SKM-1 (cell line): ENCODE measurements around the gene PLEKHH3.
A peak's percentile ranks its signal among the peaks of the same experiment; 100 is the strongest.

Experiments
- DNase-seq: peaks from one replicate; lab custom pipeline; 2025; ENCODE audit not compliant: unreplicated experiment; lab: John Stamatoyannopoulos, UW

PLEKHH3 gene

DNA sequence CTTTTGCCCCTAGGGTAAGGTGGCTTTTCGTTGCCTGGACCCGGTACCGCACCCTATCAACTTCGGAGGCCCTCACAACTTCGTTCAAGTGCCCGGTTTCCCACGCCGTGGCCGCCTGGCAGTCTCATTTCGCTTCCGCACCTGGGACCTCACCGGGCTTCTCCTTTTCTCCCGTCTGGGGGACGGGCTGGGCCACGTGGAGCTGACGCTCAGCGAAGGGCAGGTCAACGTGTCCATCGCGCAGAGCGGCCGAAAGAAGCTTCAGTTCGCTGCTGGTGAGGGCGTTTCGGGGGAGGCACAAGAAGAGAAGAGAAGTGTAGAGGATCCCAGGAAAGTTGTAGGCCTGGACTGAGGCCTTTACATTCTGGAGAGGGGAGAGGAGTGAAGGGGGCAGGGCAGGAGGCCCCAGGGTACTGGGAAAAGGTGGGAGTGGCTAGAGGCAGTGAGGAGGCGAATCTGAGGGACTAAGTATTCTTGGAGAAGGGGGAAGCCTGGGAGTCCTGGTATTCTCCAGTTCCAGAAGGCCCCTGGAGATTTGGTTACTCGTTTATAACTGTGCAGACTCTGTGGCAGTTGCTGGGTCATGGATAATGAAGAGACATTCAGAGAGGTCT lies 11.0 kb upstream of the PLEKHH3 start:
- no peak for DNase-seq

- DNase-seq = no peak
These were observed 9.8 kb upstream of the PLEKHH3 start for GRCh38 chr17:42686520-42687128.

DNA sequence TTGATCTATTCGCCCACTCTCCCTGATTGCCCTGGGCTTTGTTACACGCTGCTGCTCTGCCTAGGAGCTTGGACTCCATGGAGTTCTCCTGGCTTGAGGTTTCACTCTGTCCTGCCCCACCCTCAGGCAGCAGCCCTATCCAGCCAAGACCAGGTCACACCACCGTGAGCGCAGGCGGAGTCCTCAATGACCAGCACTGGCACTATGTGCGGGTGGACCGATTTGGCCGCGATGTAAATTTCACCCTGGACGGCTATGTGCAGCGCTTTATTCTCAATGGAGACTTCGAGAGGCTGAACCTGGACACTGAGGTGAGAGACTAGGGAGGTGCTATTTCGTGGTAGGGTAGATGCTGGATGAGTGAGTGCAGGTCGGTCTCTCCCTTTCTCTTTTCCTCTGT lies 9.0 kb upstream of the PLEKHH3 start:
- DNase-seq = no peak

- DNase-seq = no peak
These were observed 8.2 kb upstream of the PLEKHH3 start for GRCh38 chr17:42684929-42685556.

DNA sequence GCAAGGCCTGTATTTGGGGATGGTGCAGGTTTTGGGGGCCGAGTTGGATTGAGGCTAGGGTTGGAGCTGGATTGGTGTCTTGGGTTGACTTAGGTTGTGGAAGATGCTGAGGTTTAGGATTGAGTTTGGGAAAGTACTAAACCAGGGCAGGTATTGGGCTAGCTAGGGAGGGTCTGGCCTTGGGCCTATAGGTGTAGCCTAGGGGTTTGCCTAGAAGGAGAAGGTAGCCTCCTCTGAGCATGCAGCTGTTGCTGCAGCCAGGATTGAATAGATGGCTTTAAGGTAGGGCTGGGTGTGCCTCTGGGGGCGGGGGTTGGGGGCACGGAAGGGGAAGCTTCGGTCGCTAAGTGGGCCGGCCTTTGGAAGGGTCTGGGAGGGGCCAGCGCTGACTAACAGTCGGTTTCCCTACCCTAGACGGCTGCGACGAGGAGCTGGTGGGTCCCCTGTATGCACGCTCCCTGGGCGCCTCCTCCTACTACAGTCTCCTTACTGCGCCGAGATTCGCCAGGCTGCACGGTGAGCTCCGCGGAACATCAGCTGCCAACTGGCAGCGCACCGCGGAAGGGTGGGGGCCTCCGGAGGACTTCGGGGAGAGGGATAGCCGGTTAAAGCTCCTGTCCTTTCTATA lies 6.7 kb upstream of the PLEKHH3 start:
- no peak for DNase-seq

GRCh38 chr17:42682722-42683403 lies 6.1 kb upstream of the PLEKHH3 start:
- no peak for DNase-seq

DNA sequence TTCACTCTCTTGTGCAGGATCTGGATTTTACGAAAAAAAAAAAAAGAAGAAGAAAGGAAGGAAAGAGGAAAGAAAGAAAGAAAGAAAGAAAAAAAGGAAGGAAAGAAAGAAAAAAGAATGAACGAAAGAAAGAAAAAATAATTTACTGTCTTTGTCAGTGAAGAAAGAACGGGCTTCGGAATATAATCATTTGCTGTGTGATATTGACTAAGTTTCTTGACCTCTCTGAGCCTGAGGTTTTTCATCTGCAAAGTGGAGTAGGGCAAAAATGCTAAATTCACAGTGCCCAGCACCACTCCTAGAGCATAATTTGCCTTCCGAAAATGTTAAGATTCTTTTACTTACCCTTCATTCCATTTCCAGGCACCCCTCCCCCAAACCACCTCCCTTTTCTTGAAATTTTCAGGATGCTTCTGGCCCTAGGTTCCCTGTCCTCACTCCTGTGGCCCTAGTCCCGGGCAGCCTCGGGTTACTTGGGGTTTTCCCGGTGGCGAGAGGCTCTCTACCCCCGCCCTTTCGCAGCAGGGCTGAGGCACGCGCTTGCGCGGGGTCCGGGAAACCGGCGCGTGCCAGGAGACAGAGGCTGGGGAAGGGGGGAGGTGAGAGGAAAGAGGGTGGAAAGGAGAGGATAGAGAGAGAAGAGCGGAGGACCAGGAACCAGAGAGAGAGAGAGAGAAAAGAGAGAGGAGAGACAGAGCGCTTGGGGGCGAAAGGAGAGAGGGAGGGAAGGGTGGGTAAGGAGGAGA lies 5.4 kb upstream of the PLEKHH3 start, which contains the start of gene CNTNAP1:
TSS of gene CNTNAP1 (plus strand) at position 556 of the 746 bp plus-strand sequence. CDS start 299 bp downstream, outside the sequence.
- DNase-seq = no peak

GRCh38 chr17:42680331-42680808 lies 3.6 kb upstream of the PLEKHH3 start:
- no peak for DNase-seq

DNA sequence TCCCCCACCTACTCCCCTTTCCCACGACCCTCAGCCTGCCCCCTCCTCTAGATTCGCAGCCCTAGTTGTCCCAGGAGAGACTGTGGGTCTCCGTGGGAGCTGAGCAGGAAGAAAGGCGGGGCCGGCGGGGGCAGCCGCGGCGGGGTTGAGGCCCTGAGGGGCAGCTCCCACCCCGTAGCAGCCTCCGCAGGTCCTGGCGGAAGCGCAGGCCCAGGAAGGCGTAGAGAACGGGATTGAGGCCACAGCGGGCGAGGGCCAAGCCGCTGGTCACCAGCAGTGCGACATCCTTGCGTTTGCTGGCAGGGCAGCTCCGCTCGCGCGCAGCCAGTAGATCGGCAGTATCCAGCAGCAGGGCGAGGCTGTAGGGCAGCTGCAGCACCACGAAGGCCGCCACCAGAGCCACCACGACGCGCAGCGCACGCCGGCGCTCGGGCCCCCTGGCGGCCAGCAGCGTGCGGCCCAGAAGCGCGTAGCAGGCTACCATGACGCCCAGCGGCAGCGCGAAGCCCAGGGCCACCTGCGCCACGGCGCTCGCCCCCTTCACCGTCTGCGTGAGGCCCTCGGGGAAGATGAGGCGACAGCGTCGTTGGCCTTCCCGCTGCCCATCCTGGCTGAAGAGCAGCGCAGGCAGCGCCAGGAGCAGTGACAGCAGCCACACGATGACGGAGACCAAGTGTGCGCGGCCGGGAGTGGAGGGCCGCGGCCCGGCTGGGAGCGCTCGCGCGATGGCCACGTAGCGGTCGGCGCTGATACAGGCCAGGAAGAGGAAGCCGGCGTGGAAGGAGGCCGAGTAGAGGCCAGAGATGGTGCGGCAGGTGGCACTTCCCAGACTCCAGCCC lies 2.9 kb upstream of the PLEKHH3 start:
- no peak for DNase-seq

DNA sequence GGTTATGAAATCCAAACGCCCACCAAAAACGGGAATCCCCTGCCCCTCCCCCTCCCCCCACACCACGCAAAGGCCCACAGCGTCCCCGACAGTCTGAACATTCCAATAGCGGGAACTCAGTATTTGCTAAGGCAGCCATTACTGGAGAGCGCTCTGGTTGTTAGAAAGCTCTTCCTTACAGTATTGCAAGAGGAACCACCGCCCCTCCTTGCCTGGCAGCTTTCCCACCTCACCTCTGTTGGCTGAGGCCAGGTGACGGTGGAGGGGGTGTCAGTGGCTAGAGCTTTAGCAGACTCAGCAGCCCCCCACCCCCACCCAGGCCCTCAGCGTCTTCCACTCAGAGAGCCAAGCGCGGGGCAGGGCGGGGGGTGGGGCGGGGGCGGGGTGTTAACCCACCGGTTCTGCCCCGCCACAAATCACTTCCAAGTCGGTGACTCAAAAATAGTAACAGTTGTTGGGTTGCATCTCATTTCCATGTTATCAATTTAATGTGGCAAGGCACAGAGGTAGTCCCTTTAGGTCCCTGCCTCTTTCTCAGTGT lies 2.2 kb upstream of the PLEKHH3 start:
- no peak for DNase-seq

DNA sequence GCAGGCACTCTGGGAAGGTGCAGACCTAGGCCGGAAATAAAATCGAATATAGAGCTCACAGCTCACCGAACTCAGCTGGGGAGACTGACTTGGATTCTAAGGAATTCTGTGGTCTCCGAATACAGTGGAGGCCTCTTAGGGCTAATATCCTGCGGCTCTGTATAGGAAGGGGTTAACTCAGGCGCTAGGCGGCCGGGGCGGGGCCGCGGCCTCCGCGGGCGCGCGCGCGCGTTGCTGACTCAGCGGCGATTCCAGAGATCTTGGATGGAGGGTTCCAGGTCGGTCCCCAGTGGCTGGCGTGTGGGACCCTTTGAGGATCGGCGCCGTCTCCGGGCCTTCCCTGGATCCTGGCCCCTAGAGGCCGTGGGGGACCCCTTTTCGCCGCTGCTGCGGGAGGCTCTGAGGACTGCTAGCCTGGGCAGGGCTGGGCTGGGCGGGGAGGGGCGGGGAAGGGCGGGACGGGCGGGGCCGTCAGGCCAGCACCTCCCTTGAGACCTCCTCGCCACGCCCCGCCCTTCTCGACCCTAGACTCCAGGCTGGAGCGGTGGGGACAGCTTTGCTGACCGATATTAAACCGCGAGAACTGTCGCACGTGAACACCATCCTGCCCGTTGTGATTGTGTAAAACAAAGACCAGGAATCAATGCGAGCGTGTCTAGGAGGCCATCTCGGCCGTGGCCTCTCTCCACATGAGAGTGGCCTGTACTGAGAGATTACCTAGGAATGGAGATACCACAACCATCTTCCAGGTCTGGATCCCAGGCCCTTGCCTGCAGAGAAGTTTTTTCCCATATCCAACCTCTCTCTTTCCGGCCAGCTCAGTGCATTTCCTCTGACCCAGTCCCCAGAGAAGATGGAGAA lies 1.4 kb upstream of the PLEKHH3 start:
- peak; percentile 77 for DNase-seq

GRCh38 chr17:42677012-42677857 lies 441 bp upstream of the PLEKHH3 start:
- DNase-seq = peak; percentile 98

GRCh38 chr17:42675965-42676423 lies 800 bp downstream of the PLEKHH3 start:
- DNase-seq = no peak

DNA sequence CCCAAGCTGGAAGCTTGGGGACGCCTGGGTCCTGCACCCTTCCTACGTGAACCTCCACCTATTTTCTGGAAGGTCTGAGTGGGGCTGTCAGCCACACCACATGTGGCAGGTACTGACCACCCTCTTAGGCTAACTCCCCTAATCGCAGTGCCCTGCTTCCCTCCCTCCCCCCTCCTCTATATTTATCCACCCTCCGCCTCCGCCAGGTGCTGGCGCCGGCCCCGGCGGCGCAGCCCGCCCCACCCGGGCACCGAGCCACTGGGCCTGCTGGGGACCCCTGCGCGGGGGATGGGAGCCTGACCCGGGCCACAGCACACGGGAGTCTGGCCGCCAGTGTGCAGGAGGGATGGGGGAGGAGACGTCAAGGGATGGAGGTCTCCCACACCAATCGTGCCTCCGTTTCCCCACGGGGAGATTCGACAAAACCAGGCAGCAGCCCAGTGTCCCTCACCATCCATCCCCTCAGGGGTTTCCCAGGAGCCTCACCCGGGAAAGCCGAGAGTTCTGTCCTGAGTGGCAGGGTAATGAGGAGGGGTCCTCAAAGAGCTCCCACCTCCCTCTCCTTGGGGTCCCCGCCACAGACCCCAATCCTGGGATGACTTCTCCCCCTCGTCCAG lies 1.3 kb downstream of the PLEKHH3 start:
- no peak for DNase-seq

DNA sequence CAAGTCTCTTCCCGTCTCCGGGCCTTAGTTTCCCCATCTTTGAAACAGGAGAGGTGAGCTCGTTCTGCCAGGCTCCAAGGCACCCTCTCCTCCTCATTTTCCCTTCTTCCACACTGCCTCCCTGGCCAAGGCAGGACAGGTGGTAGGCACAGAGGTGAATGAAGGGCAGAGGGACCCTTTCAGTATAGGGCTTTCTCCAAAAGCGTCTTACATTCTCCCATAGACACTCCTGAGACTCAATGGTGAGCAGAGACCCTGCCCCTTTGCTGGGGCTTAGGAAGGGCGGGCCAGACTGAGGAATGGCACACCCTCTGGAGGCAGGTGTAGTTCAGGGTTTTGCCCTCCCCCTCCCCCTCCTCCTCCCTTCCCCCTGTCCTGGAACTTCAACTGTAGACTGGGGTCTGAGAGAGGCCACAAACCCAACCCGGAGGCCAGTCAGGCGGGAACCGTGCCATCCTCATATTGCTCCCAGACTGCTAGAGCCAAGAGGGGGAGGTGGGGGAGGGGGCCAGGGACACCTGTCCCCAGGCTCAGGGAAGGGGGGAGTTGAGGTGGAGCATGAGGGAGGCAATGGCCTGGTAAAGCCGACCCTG lies 1.9 kb downstream of the PLEKHH3 start:
- no peak for DNase-seq

- DNase-seq = no peak
These were observed 2.7 kb downstream of the PLEKHH3 start for GRCh38 chr17:42673885-42674754.
